Spleen (tissue), 11 donors: ENCODE data around the gene PPCDC. TPM values are rescaled to one million over a fixed set of nuclear protein-coding genes. Genes with fewer than 3 reads are reported as not detected.

ENCODE experiments used
- DNase-seq: peaks from one replicate; pipeline ENCODE4 v3.0.0-alpha.2; 2020
- H3K27ac ChIP-seq, 8 donors: fragments of 200-600 bp; sonication (generic) in 7 of 8; 1 replicate in 4 of 8; 2 replicates in 4 of 8; pipeline versions ENCODE4 v1.5.0 to v1.8.0; 2016 to 2021; ENCODE audit warnings: inconsistent platforms in 4 of 8, mild to moderate bottlenecking in 4 of 8, moderate library complexity in 1 of 8
- H3K27me3 ChIP-seq, 7 donors: fragments of 200-600 bp; sonication (generic) in 6 of 7; replicated peaks in 1 of 7; 1 replicate in 4 of 7; 2 replicates in 3 of 7; pipeline versions ENCODE4 v1.5.0 to v1.8.0; 2016 to 2021; ENCODE audit warnings: inconsistent platforms in 3 of 7, mild to moderate bottlenecking in 1 of 7
- H3K36me3 ChIP-seq, 6 donors: fragments of 200-600 bp; sonication (generic) in 5 of 6; 1 replicate in 4 of 6; 2 replicates in 2 of 6; pipeline versions ENCODE4 v1.5.0 to v1.8.0; 2016 to 2021; ENCODE audit warnings: inconsistent platforms in 2 of 6
- H3K4me1 ChIP-seq, 6 donors: fragments of 200-600 bp; sonication (generic) in 5 of 6; 1 replicate in 3 of 6; 2 replicates in 3 of 6; pipeline versions ENCODE4 v1.5.0 to v1.8.0; 2016 to 2021; ENCODE audit warnings: inconsistent platforms in 3 of 6
- H3K4me3 ChIP-seq, 8 donors: fragments of 200-600 bp; sonication (generic) in 7 of 8; 1 replicate in 4 of 8; 2 replicates in 4 of 8; pipeline versions ENCODE4 v1.5.0 to v1.8.0; 2016 to 2021; ENCODE audit warnings: inconsistent platforms in 4 of 8, mild to moderate bottlenecking in 4 of 8, moderate library complexity in 2 of 8
- H3K9me3 ChIP-seq, 8 donors: fragments of 200-600 bp; sonication (generic) in 7 of 8; 1 replicate in 4 of 8; 2 replicates in 4 of 8; pipeline versions ENCODE4 v1.5.0 to v1.8.0; 2016 to 2021; ENCODE audit warnings: inconsistent platforms in 4 of 8
- CTCF ChIP-seq, 11 experiments: fragments of 200-600 bp in 7 of 11; fragments of 450-650 bp in 4 of 11; sonication (generic) in 4 of 11; IDR thresholded peaks in 8 of 11; conservative IDR thresholded peaks in 3 of 11; 1 replicate in 7 of 11; 2 replicates in 4 of 11; pipeline versions ENCODE4 v1.4.0 to v1.8.0; 2016 to 2021; ENCODE audit warnings: antibody characterized with exemption in 11 of 11, inconsistent platforms in 4 of 11, mild to moderate bottlenecking in 1 of 11
- POLR2A ChIP-seq, 3 donors: fragments of 450-650 bp; IDR thresholded peaks; one replicate each; pipeline ENCODE4 v1.5.1; 2017; ENCODE audit warnings: antibody characterized with exemption in 3 of 3, mild to moderate bottlenecking in 1 of 3
- POLR2AphosphoS5 ChIP-seq, 3 donors: sonication (generic); formaldehyde crosslinking; IDR thresholded peaks; one replicate each; pipeline ENCODE4 v1.5.1; 2017; ENCODE audit warnings: antibody characterized with exemption in 3 of 3
- WGBS, 5 donors: extraction: QIAGEN DNeasy Blood & Tissue Kit in 3 of 5; methylation state at CpG; one replicate each; pipeline versions ENCODE4 v1.1.5 to v1.1.7; 2013 to 2018; 5-methylcytosine and 5-hydroxymethylcytosine counted together
- intact Hi-C: fragments of 100-400 bp; cut with DNase I; formaldehyde crosslinking; loops from one replicate; pipeline ENCODE4 v1.15.0; 2023; ENCODE audit warnings: low total_unique reads
- polyA plus RNA-seq, 3 donors: library from polyadenylated mRNA; stranded (reverse); fragments of 200-250 nt; gene quantifications; one replicate each; pipeline ENCODE4 v1.2.1, GENCODE V29; 2013
- total RNA-seq, 7 donors: library from RNA; depleted of rRNA in 3 of 7; stranded (reverse); fragments of >200 nt in 3 of 7; fragmentation: NEBNext Ultra II Directional in 4 of 7; extraction: Animal tissue kit (Norgen Biotek cat#: 25700) in 4 of 7; gene quantifications; one replicate each; pipeline versions ENCODE4 v1.1.0 to v1.2.1, GENCODE V29; 2016 to 2021
- donor health status: healthy with polysubstance abuse.
- donor health status: DM: no; HTN: no; CAD: no; lungs with moderate emphysema.
- donor health status: DM: no; HTN: no; CAD: no.
- donor health status: Bipolar disorder and iron deficiency.
- donor health status: healthy.
- donor health status: DM: no; HTN: no; CAD: no.
- donor health status: DM: yes; HTN: yes; CAD: no.

PPCDC gene
- total and polyA plus RNA-seq, 10 donors, result 13.8 to 29.0 (median 22.2) TPM

DNA sequence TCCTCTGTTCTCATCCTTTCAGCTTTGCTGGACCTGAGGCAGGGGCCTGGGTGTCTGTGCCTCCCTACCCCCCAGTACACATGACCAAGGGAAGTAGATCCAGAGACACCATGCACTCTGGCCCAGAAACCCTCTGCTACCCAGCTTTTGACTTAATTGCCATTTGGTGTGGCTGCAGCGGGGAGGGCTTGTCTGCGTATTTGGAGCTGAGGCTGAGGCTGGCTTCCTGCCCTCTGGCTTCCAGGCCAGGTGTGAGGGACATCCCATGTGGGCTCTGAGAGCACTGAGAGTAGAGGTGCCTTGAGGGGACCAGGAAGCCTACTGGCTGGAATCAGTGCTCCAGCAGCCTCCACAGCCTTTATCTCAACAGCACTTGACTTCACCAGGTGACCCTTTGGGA is 26.9 kb downstream of the PPCDC start:
- Histone ChIP-seq H3K9me3 (no peaks in the 10 kb centered on the region), H3K4me3 (no peak overlapping the region), H3K27me3 (no peaks in the 10 kb centered on the region), H3K27ac (peak overlapping the region in 1 of 8 donors; percentile 50), H3K4me1 (peaks cover 28 to 69% (median 48%) of the 10 kb centered on the region in 6 donors), H3K36me3 (peaks cover 0 to 24% (median 0%) of the 10 kb centered on the region in 6 donors)
- 94 to 100% (median 100%) methylated on average over 2 of the region's 2 CpGs for WGBS, 5 donors
- TF ChIP-seq POLR2A (IDR thresholded peaks at IDR 0.05), result no peak
- no peak for TF ChIP-seq CTCF (IDR thresholded peaks at IDR 0.05 in 8 of 11, conservative IDR thresholded peaks at IDR 0.05 in 3 of 11)
- no peak for TF ChIP-seq POLR2AphosphoS5 (IDR thresholded peaks at IDR 0.05)
- intact Hi-C loops, result no loop called here
- DNase-seq, result no peak

GRCh38 chr15:75051191-75051608 is 27.8 kb downstream of the PPCDC start:
- peaks cover 19 to 60% (median 39%) of the 10 kb centered on the region in 6 donors for H3K4me1 ChIP-seq
- TF ChIP-seq POLR2A (IDR thresholded peaks at IDR 0.05) (no peak), POLR2AphosphoS5 (IDR thresholded peaks at IDR 0.05) (peak in 2 of 3 donors; percentile 51 to 65)
- WGBS, 5 donors, result 71 to 91% (median 79%) methylated on average over 5 to 6 of the region's 6 CpGs

DNA sequence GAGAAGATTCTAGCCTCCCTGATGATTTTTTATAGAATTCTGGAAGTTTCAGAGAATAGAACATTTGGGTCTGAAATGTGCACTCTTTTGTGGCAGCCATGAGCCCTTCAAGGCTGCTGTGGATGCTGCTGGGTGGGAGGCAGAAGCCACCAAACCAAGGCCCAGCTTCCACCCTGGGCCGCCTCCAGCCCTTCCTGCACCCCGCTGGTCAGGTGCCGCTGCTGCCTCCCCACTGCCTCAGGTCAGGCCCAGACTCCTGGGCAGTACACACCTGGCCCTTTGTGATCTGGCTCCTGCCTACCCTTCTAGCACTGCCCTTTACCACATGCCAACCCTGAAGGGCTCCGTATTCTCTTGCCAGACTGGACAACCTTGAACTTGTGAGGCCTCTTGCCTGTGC is 28.3 kb downstream of the PPCDC start:
- intact Hi-C loops, result no loop called here
- H3K36me3 ChIP-seq, result peaks cover 0 to 24% (median 0%) of the 10 kb centered on the region in 6 donors
- no peak for DNase-seq
- H3K4me3 ChIP-seq, result no peak overlapping the region
- peaks cover 14 to 55% (median 34%) of the 10 kb centered on the region in 6 donors for H3K4me1 ChIP-seq
- WGBS, 5 donors, result 85 to 90% (median 90%) methylated on average over 4 of the region's 4 CpGs
- TF ChIP-seq POLR2AphosphoS5 (IDR thresholded peaks at IDR 0.05) (no peak), POLR2A (IDR thresholded peaks at IDR 0.05) (no peak), CTCF (IDR thresholded peaks at IDR 0.05 in 8 of 11, conservative IDR thresholded peaks at IDR 0.05 in 3 of 11) (no peak)
- no peaks in the 10 kb centered on the region for H3K27me3 ChIP-seq
- H3K27ac ChIP-seq, result peak overlapping the region in 2 of 8 donors; percentile 2 to 50
- H3K9me3 ChIP-seq, result no peaks in the 10 kb centered on the region

More at GRCh38 chr15:75051191-75051608, 27.8 kb downstream of the PPCDC start:
- DNase-seq, result no peak
- Histone ChIP-seq H3K36me3 (peaks cover 0 to 24% (median 0%) of the 10 kb centered on the region in 6 donors), H3K9me3 (no peaks in the 10 kb centered on the region), H3K27ac (peak overlapping the region in 3 of 8 donors; percentile 2 to 50 (median 15)), H3K4me3 (no peak overlapping the region), H3K27me3 (no peaks in the 10 kb centered on the region)
- intact Hi-C loops, result no loop called here

- Histone ChIP-seq H3K9me3 (no peaks in the 10 kb centered on the region), H3K4me1 (peaks cover 0 to 46% (median 20%) of the 10 kb centered on the region in 6 donors), H3K27me3 (no peaks in the 10 kb centered on the region), H3K4me3 (no peak overlapping the region), H3K36me3 (peaks cover 0 to 22% (median 0%) of the 10 kb centered on the region in 6 donors), H3K27ac (no peak overlapping the region)
- intact Hi-C loops, result no loop called here
- 93 to 100% (median 99%) methylated on average over 5 of the region's 5 CpGs for WGBS, 5 donors
- TF ChIP-seq POLR2A (IDR thresholded peaks at IDR 0.05) (no peak), POLR2AphosphoS5 (IDR thresholded peaks at IDR 0.05) (no peak), CTCF (IDR thresholded peaks at IDR 0.05 in 8 of 11, conservative IDR thresholded peaks at IDR 0.05 in 3 of 11) (no peak)
- no peak for DNase-seq
These were observed 29.8 kb downstream of the PPCDC start for GRCh38 chr15:75052972-75053747.
